Activated gamma-delta T cell treated with anti-CD3 and anti-CD28 coated beads, Interleukin-2, amount 50 U/mL, for 16 hours (primary cell): ENCODE results near the gene EIF4E2.
"Not testable (repeated sequence)": the region's sequence is repeated elsewhere in the genome, so short reads cannot be mapped to it uniquely, and the experiment has no call there.

Experiments used
- DNase-seq: peaks from one replicate; pipeline ENCODE4 v3.0.0-alpha.2; 2020; ENCODE audit warnings: low read depth

Gene EIF4E2

GRCh38 chr2:232522623-232523401 is 27.7 kb upstream of the EIF4E2 start:
- no peak for DNase-seq

- no peak for DNase-seq
These were observed 27.1 kb upstream of the EIF4E2 start for GRCh38 chr2:232523402-232523681.

GRCh38 chr2:232523682-232524597 is 26.5 kb upstream of the EIF4E2 start:
- no peak for DNase-seq

- no peak for DNase-seq
These were observed 25.7 kb upstream of the EIF4E2 start for GRCh38 chr2:232524771-232525170.

- DNase-seq: no peak
These were observed 25.3 kb upstream of the EIF4E2 start for GRCh38 chr2:232525199-232525598.

- no peak for DNase-seq
These were observed 24.6 kb upstream of the EIF4E2 start, which contains the start of gene CHRND for GRCh38 chr2:232525791-232526371. Gene CHRND, plus strand, starts transcription at chr2:232526160. Its CDS starts 56 bp downstream, at chr2:232526216.

- DNase-seq: no peak
These were observed 24.0 kb upstream of the EIF4E2 start for GRCh38 chr2:232526372-232526941.

- DNase-seq: no peak
These were observed 22.5 kb upstream of the EIF4E2 start for GRCh38 chr2:232527905-232528470.

GRCh38 chr2:232528746-232529460 is 21.6 kb upstream of the EIF4E2 start:
- DNase-seq: no peak

GRCh38 chr2:232529806-232530547 is 20.5 kb upstream of the EIF4E2 start:
- no peak for DNase-seq

GRCh38 chr2:232530626-232531260 is 19.7 kb upstream of the EIF4E2 start:
- no peak for DNase-seq

GRCh38 chr2:232532419-232532818 is 18.1 kb upstream of the EIF4E2 start:
- DNase-seq: no peak

- not testable (repeated sequence) for DNase-seq
These were observed 17.7 kb upstream of the EIF4E2 start for GRCh38 chr2:232532821-232533220.

GRCh38 chr2:232533944-232534710 is 16.4 kb upstream of the EIF4E2 start:
- no peak for DNase-seq

GRCh38 chr2:232534940-232535651 is 15.4 kb upstream of the EIF4E2 start:
- DNase-seq: no peak

- DNase-seq: no peak
These were observed 14.5 kb upstream of the EIF4E2 start for GRCh38 chr2:232535761-232536530.

GRCh38 chr2:232537079-232537478 is 13.4 kb upstream of the EIF4E2 start:
- DNase-seq: no peak

- no peak for DNase-seq
These were observed 13.0 kb upstream of the EIF4E2 start for GRCh38 chr2:232537499-232537898.
